SK-N-SH (cell line): Measurements from ENCODE around the gene BGN. TPM values are rescaled to one million over a fixed set of nuclear protein-coding genes. Genes with fewer than 3 reads are reported as not detected.

Source experiments
- CTCF ChIA-PET: fragments of 300-600, 350-600 bp; formaldehyde crosslinking; extraction: SDS; loops from one replicate; lab custom pipeline; 2021; lab: Yijun Ruan, JAX
- POLR2A ChIA-PET: fragments of 350-600 bp; sonication (Branson Sonifier 250); formaldehyde crosslinking; extraction: SDS; loops from one replicate; lab custom pipeline; 2020; ENCODE audit warnings: antibody characterized with exemption, inconsistent platforms; lab: Yijun Ruan, JAX
- DNase-seq: peaks from one replicate; pipeline ENCODE4 v3.0.0; 2012
- H2AFZ ChIP-seq: fragments of 200-600 bp; sonication (generic); 2 replicates; pipeline ENCODE4 v1.8.1; 2016; ENCODE audit warnings: antibody characterized with exemption, mild to moderate bottlenecking, low read depth
- H3F3A ChIP-seq: fragments of 200-600 bp; sonication (generic); replicated peaks from 2 replicates; pipeline ENCODE3; 2016; ENCODE audit warnings: antibody characterized with exemption, mild to moderate bottlenecking; ENCODE audit not compliant: insufficient read depth
- H3K27ac ChIP-seq, 2 experiments: fragments of 200-500 bp in 1 of 2; fragments of 200-600 bp in 1 of 2; sonication (Bioruptor generic) in 1 of 2; sonication (generic), shearing (Covaris generic) in 1 of 2; 2 replicates each; pipeline versions ENCODE4 v1.5.1 to v1.6.1; 2014 to 2016; ENCODE audit warnings: low read depth in 2 of 2, inconsistent platforms in 1 of 2, low read length in 1 of 2, mild to moderate bottlenecking in 1 of 2, mixed read lengths in 1 of 2
- H3K27me3 ChIP-seq: fragments of 200-600 bp; sonication (generic), shearing (Covaris generic); 2 replicates; pipeline ENCODE4 v1.6.1; 2016; ENCODE audit warnings: mixed run types; ENCODE audit not compliant: insufficient read depth
- H3K36me3 ChIP-seq, 2 experiments: fragments of 200-500 bp in 1 of 2; fragments of 200-600 bp in 1 of 2; sonication (Bioruptor generic) in 1 of 2; sonication (generic) in 1 of 2; replicated peaks in 1 of 2; 2 replicates each; pipeline versions ENCODE3 to v1.5.1; 2014 to 2016; ENCODE audit warnings: low read length in 1 of 2, mild to moderate bottlenecking in 1 of 2; ENCODE audit not compliant: insufficient read depth in 2 of 2, control insufficient read depth in 1 of 2
- H3K4me1 ChIP-seq, 2 experiments: fragments of 200-500 bp in 1 of 2; fragments of 200-600 bp in 1 of 2; sonication (Bioruptor generic) in 1 of 2; sonication (generic), shearing (Covaris generic) in 1 of 2; 2 replicates each; pipeline versions ENCODE4 v1.5.1 to v1.6.1; 2014 to 2016; ENCODE audit warnings: low read depth in 1 of 2, low read length in 1 of 2, mixed run types in 1 of 2; ENCODE audit not compliant: insufficient read depth in 2 of 2, control insufficient read depth in 1 of 2
- H3K4me2 ChIP-seq: fragments of 200-600 bp; sonication (generic), shearing (Covaris generic); 2 replicates; pipeline ENCODE4 v1.6.1; 2017; ENCODE audit warnings: mixed run types
- H3K4me3 ChIP-seq, 2 experiments: fragments of 200-500 bp in 1 of 2; fragments of 200-600 bp in 1 of 2; sonication (Bioruptor generic) in 1 of 2; sonication (generic), shearing (Covaris generic) in 1 of 2; 2 replicates each; pipeline versions ENCODE4 v1.5.1 to v1.8.1; 2014 to 2016; ENCODE audit warnings: low read depth in 2 of 2, inconsistent platforms in 1 of 2, low read length in 1 of 2, mild to moderate bottlenecking in 1 of 2, mixed read lengths in 1 of 2, moderate library complexity in 1 of 2
- H3K79me2 ChIP-seq: fragments of 200-600 bp; sonication (generic); 2 replicates; pipeline ENCODE4 v1.8.1; 2017; ENCODE audit warnings: mild to moderate bottlenecking; ENCODE audit not compliant: insufficient read depth
- H3K9ac ChIP-seq: fragments of 200-600 bp; sonication (generic); 2 replicates; pipeline ENCODE4 v1.6.1; 2017; ENCODE audit warnings: mixed run types
- H3K9me2 ChIP-seq: fragments of 200-600 bp; sonication (generic); 2 replicates; pipeline ENCODE4 v1.6.1; 2017; ENCODE audit warnings: mixed run types
- H3K9me3 ChIP-seq: fragments of 200-600 bp; sonication (generic); 2 replicates; pipeline ENCODE4 v1.6.1; 2017; ENCODE audit warnings: mixed run types, mild to moderate bottlenecking, moderate library complexity
- H4K20me1 ChIP-seq: fragments of 200-600 bp; sonication (generic); 2 replicates; pipeline ENCODE4 v1.6.1; 2017; ENCODE audit warnings: mild to moderate bottlenecking, mixed run types; ENCODE audit not compliant: insufficient read depth
- FOSL2 ChIP-seq: IDR thresholded peaks from 2 replicates; pipeline ENCODE4 v1.4.0; 2012; ENCODE audit warnings: low read depth, mild to moderate bottlenecking, moderate library complexity, borderline replicate concordance
- FOXJ3 ChIP-seq: sonication (generic); formaldehyde crosslinking; IDR thresholded peaks from 2 replicates; pipeline ENCODE4 v1.5.1; 2020; ENCODE audit warnings: mild to moderate bottlenecking, missing genetic modification reagents
- FOXM1 ChIP-seq: IDR thresholded peaks from 2 replicates; pipeline ENCODE4 v1.4.0; 2012; ENCODE audit warnings: low read depth, mild to moderate bottlenecking
- NRF1 ChIP-seq: IDR thresholded peaks from 2 replicates; pipeline ENCODE4 v1.6.1; 2012; ENCODE audit warnings: low read depth, mild to moderate bottlenecking, low read length
- RAD21 ChIP-seq: IDR thresholded peaks from 2 replicates; pipeline ENCODE4 v1.6.1; 2012; ENCODE audit warnings: mild to moderate bottlenecking, low read length
- RCOR1 ChIP-seq: fragments of 150-350 bp; IDR thresholded peaks from 2 replicates; pipeline ENCODE4 v1.6.1; 2017; ENCODE audit warnings: antibody characterized with exemption, low read length
- SIN3A ChIP-seq: IDR thresholded peaks from 2 replicates; pipeline ENCODE4 v1.6.1; 2012; ENCODE audit warnings: low read depth, mild to moderate bottlenecking, low read length, moderate library complexity, borderline replicate concordance
- TAF1 ChIP-seq: IDR thresholded peaks from 2 replicates; pipeline ENCODE4 v1.6.1; 2012; ENCODE audit warnings: low read depth, mild to moderate bottlenecking, low read length, moderate library complexity, borderline replicate concordance
- TEAD4 ChIP-seq: IDR thresholded peaks from 2 replicates; pipeline ENCODE4 v1.4.0; 2012; ENCODE audit warnings: mild to moderate bottlenecking, borderline replicate concordance; ENCODE audit not compliant: insufficient read depth
- whole genome bisulfite sequencing: methylation state at CpG from one replicate; pipeline ENCODE4 v1.1.6; 2017; ENCODE audit warnings: low lambda C conversion rate; 5-methylcytosine and 5-hydroxymethylcytosine counted together
- polyA plus RNA-seq, 3 experiments: library from polyadenylated mRNA; depleted of rRNA; stranded (reverse); fragments of >200 nt; gene quantifications; 2 replicates each; pipeline ENCODE4 v1.2.3, GENCODE V29; 2012
- TF ChIP-seq, protein P1 (sequence below): fragments of 150-350 bp; IDR thresholded peaks from 2 replicates; pipeline ENCODE4 v1.6.1; 2017; ENCODE audit warnings: antibody characterized with exemption, low read length, low read depth, borderline replicate concordance
- TF ChIP-seq, protein P2 (sequence below): fragments of 150-350 bp; IDR thresholded peaks from 2 replicates; pipeline ENCODE4 v1.6.1; 2016; ENCODE audit warnings: mild to moderate bottlenecking, low read depth, low read length
- TF ChIP-seq, protein P3 (sequence below): IDR thresholded peaks from 2 replicates; pipeline ENCODE4; 2012

BGN gene
- polyA plus RNA-seq, 1 of the 3 experiments (the other 2 are of a cell fraction): 28.9 TPM

DNA sequence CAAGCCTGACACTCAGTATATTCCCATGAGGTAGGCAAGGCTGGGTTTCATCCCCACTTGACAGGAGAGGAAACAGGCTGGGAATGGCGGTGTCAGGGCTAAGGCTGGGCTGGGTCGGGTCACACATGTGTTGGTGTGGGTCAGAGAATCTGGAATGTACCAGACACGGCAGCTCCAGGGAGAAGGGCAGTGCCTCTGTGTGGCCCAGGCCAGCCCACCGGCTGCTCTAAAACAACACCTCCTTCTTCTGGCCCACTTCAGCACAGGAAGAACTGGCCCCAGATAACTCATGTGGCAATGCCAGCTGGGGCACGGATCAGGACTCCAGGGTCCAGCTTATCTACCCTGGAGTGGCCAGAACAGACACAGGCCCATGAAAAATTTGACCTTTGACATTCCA lies 30.7 kb upstream of the BGN start:
- TF ChIP-seq, protein P1, sequence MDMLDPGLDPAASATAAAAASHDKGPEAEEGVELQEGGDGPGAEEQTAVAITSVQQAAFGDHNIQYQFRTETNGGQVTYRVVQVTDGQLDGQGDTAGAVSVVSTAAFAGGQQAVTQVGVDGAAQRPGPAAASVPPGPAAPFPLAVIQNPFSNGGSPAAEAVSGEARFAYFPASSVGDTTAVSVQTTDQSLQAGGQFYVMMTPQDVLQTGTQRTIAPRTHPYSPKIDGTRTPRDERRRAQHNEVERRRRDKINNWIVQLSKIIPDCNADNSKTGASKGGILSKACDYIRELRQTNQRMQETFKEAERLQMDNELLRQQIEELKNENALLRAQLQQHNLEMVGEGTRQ: no peak
- no peak for TF ChIP-seq NRF1
- TF ChIP-seq TEAD4: no peak
- no peak for TF ChIP-seq RAD21
- TF ChIP-seq FOXM1: no peak
- TF ChIP-seq TAF1: no peak
- no peak for TF ChIP-seq RCOR1
- TF ChIP-seq SIN3A: no peak
- TF ChIP-seq, protein P2, sequence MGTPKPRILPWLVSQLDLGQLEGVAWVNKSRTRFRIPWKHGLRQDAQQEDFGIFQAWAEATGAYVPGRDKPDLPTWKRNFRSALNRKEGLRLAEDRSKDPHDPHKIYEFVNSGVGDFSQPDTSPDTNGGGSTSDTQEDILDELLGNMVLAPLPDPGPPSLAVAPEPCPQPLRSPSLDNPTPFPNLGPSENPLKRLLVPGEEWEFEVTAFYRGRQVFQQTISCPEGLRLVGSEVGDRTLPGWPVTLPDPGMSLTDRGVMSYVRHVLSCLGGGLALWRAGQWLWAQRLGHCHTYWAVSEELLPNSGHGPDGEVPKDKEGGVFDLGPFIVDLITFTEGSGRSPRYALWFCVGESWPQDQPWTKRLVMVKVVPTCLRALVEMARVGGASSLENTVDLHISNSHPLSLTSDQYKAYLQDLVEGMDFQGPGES: no peak
- no peak for TF ChIP-seq FOSL2
- TF ChIP-seq, protein P3, sequence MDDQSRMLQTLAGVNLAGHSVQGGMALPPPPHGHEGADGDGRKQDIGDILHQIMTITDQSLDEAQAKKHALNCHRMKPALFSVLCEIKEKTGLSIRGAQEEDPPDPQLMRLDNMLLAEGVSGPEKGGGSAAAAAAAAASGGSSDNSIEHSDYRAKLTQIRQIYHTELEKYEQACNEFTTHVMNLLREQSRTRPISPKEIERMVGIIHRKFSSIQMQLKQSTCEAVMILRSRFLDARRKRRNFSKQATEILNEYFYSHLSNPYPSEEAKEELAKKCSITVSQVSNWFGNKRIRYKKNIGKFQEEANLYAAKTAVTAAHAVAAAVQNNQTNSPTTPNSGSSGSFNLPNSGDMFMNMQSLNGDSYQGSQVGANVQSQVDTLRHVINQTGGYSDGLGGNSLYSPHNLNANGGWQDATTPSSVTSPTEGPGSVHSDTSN: no peak
- TF ChIP-seq, all 33 proteins: peak for 0
- ChIA-PET POLR2A (no interaction called here), CTCF (interaction anchor here (1.1 to 2.3 kb wide), 3 partner anchors 44 to 506 kb away, joined by 3 to 14 read pairs (median 4); no protein-coding TSS in a partner anchor)
- no peak overlapping the region for H3K4me3 ChIP-seq
- no peaks in the 10 kb centered on the region; the same call in 1 of the 2 replicates for H3K27me3 ChIP-seq
- no peaks in the 10 kb centered on the region for H3K9me3 ChIP-seq
- peaks cover 3% of the 10 kb centered on the region for H3F3A ChIP-seq
- H3K36me3 ChIP-seq: peaks cover 0 to 8% of the 10 kb centered on the region in 2 experiments
- no peaks in the 10 kb centered on the region for H3K4me1 ChIP-seq
- H3K27ac ChIP-seq: no peak overlapping the region
- H3K4me2 ChIP-seq: no peak overlapping the region
- no peaks in the 10 kb centered on the region for H4K20me1 ChIP-seq
- no peak for DNase-seq
- 66% methylated on average over 3 of the region's 5 CpGs for WGBS
- H3K9me2 ChIP-seq: no peaks in the 10 kb centered on the region
- 0 out of 2 replicates have a peak, but pooled peaks cover 3% of the 10 kb centered on the region for H3K79me2 ChIP-seq
- no peak overlapping the region for H3K9ac ChIP-seq
- no peak overlapping the region for H2AFZ ChIP-seq

DNA sequence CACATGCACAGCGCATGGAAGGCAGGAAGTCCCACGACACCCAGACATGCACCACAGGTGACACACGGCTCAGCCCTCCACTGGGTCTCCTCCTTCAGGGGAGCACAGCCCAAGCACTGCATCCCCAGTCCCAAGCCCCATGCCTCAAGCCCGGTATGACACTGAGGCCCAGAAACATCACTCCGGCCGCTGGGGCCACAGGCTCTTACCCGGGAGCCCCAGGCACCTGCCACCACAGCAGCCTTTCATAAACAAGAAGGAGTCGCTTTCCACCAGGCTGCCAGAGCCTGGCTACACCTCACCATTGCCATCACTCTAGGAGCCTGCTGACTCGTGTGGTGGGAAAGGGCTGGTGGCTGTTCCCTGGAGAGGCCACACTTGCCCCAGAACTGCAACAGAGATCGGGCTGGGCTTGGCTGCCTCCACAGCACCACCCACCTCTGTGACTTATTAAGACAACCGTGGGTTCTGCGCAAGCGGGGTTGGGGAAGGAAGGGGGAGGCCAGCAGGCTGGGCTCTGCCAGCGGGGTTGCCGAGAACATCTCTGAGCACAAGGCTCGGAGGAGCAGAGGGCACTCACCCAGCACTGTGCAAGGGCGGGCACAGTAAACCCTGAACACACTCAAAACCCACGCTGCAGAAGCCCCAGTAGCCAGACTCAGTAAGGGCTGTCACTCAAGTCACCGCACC lies 28.9 kb upstream of the BGN start:
- ChIA-PET POLR2A (no interaction called here), CTCF (interaction anchor here (0.6 to 11.6 kb wide), 2 partner anchors 20 to 43 kb away, joined by 3 to 203 read pairs; no protein-coding TSS in a partner anchor)
- Histone ChIP-seq H3K79me2 (peaks cover 11% of the 10 kb centered on the region), H3K4me1 (peaks cover 0 to 4% of the 10 kb centered on the region in 2 experiments; a peak in 1 of 4 replicates), H3K9me3 (no peaks in the 10 kb centered on the region), H2AFZ (no peak overlapping the region), H3K36me3 (peaks cover 0 to 8% of the 10 kb centered on the region in 2 experiments), H3K27ac (no peak overlapping the region), H3F3A (peaks cover 3% of the 10 kb centered on the region), H3K9me2 (no peaks in the 10 kb centered on the region), H3K9ac (no peak overlapping the region), H3K4me3 (no peak overlapping the region), H3K4me2 (no peak overlapping the region), H3K27me3 (no peaks in the 10 kb centered on the region; the same call in 1 of the 2 replicates), H4K20me1 (no peaks in the 10 kb centered on the region)
- WGBS: 31% methylated on average over 5 of the region's 19 CpGs
- DNase-seq: no peak
- TF ChIP-seq RAD21 (no peak), FOXJ3 (CRISPR knock-in tag) (no peak), SIN3A (no peak)
